ENCODE results near the gene MYT1. TPM values are rescaled to one million over a fixed set of nuclear protein-coding genes. Genes with fewer than 3 reads are reported as not detected.

Gene MYT1
- polyA plus RNA-seq, 1 experiment, result not detected

DNA sequence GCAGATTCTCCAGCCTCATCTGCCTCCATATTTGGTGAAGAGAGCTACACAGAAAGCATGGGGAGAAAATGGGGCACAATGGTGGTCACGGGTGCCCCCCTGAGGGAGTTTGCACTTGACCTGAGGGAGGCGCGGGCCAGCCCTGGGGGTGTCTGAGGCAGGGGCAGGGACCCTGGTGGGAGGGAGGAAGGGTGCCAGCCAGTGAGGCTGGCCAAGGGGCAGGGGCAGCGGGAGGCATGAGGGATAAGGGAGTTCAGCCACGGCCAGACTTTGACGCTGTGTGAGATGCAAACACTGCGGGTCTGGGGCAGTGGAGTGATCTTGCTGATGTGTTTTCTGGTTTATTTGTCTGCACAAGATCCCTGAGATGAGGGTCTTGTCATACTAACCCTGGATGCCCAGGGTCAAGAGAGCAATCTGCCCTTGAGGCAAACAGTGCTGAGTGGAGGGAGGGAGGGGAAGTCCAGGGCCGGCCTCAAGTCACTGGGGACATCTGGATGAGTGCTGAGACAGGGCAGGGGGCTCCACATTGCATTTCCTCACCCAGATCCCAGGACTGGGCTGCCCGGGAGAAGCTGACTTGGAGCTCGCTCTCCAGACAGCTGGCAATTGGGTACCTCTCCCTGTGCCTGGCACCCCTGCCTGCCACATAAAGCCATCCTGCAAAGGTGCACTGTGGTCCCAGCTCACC is 82.5 kb downstream of the MYT1 start:
- ChIA-PET CTCF (no interaction called here), POLR2A (no interaction called here)
- TF ChIP-seq, protein P1, sequence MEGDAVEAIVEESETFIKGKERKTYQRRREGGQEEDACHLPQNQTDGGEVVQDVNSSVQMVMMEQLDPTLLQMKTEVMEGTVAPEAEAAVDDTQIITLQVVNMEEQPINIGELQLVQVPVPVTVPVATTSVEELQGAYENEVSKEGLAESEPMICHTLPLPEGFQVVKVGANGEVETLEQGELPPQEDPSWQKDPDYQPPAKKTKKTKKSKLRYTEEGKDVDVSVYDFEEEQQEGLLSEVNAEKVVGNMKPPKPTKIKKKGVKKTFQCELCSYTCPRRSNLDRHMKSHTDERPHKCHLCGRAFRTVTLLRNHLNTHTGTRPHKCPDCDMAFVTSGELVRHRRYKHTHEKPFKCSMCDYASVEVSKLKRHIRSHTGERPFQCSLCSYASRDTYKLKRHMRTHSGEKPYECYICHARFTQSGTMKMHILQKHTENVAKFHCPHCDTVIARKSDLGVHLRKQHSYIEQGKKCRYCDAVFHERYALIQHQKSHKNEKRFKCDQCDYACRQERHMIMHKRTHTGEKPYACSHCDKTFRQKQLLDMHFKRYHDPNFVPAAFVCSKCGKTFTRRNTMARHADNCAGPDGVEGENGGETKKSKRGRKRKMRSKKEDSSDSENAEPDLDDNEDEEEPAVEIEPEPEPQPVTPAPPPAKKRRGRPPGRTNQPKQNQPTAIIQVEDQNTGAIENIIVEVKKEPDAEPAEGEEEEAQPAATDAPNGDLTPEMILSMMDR (IDR thresholded peaks at IDR 0.05; ENCODE audit: low read depth, low read length), result no peak
- Histone ChIP-seq H3K27ac (ENCODE audit: low read depth, low read length) (no peak overlapping the region), H3K9me3 (ENCODE audit: control insufficient read depth, insufficient read depth, low read length) (no peaks in the 10 kb centered on the region; the same call in 1 of the 2 replicates), H3K4me3 (ENCODE audit: low read depth, low read length) (no peak overlapping the region), H3K27me3 (ENCODE audit: control insufficient read depth, insufficient read depth, low read length) (peaks cover 61% of the 10 kb centered on the region)
- DNase-seq (ENCODE audit: low read depth, low spot score), result no peak

DNA sequence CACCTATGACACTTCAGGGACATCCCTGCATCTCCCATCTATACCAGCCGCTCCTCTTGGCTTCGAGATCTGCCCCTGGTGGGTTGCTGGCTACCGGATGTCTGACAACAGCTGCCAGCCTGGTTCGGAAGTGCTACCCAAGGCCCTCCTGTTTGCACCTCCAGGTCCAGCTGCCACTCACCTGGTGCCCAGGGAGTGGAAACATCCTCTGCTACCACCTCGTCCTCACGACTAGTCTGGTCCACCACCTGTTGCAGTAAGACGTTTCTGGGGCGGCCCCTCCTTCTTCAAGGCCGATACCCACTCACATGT is 83.0 kb downstream of the MYT1 start:
- DNase-seq (ENCODE audit: low read depth, low spot score), result no peak
- CTCF ChIA-PET, result no interaction called here
- H3K4me3 ChIP-seq (ENCODE audit: low read depth, low read length), result no peak overlapping the region
- no peaks in the 10 kb centered on the region for H3K9me3 ChIP-seq (ENCODE audit: control insufficient read depth, insufficient read depth, low read length)
- peaks cover 57% of the 10 kb centered on the region for H3K27me3 ChIP-seq (ENCODE audit: control insufficient read depth, insufficient read depth, low read length)
- POLR2A ChIA-PET, result no interaction called here
- H3K27ac ChIP-seq (ENCODE audit: low read depth, low read length), result no peak overlapping the region
- TF ChIP-seq, protein P1 (IDR thresholded peaks at IDR 0.05; ENCODE audit: low read depth, low read length), result no peak

DNA sequence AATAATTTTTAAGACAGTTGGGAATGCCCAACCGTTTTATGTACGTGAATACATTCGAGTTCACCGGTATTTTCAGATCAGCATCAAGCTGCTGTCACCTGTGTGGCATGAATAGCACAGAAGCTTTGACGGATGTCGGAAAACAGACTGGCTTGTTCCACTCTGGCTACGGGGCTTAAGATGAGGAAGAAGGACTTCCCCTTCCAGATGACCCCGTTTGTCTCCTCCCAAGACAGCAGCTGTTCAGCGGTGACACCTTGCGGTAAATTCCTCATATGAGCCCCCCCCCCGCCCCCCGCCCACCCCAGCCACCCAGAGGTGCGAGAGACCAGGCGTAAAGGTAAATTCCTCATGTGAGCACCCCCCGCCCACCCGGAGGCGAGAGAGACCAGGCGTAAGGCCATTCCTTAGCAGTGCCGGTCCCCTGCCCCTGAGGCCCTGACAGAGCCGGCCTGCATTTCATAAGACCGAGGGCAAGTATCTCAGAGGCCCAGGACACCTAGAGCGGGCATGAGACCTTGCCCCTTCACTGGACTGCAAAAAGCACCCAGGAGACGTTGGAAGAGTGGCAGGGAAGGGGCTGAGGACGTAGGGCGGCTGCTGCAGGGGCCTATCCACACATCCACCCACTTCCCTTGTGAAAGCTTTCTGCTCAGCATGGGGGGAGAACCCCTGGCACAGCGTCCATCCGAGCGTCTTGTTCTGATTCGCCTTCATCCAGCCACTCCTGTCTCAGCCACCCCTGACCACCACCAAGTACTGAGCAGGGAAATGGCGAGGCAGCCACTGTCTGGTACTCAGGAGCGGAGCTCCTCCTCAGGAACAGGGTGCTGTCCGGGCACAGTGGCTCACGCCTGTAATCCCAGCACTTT is 84.0 kb downstream of the MYT1 start:
- Histone ChIP-seq H3K27me3 (ENCODE audit: control insufficient read depth, insufficient read depth, low read length) (peaks cover 55% of the 10 kb centered on the region), H3K9me3 (ENCODE audit: control insufficient read depth, insufficient read depth, low read length) (no peaks in the 10 kb centered on the region), H3K4me3 (ENCODE audit: low read depth, low read length) (no peak overlapping the region), H3K27ac (ENCODE audit: low read depth, low read length) (no peak overlapping the region)
- DNase-seq (ENCODE audit: low read depth, low spot score), result no peak
- ChIA-PET POLR2A (no interaction called here), CTCF (no interaction called here)
- TF ChIP-seq, protein P1 (IDR thresholded peaks at IDR 0.05; ENCODE audit: low read depth, low read length), result no peak

DNA sequence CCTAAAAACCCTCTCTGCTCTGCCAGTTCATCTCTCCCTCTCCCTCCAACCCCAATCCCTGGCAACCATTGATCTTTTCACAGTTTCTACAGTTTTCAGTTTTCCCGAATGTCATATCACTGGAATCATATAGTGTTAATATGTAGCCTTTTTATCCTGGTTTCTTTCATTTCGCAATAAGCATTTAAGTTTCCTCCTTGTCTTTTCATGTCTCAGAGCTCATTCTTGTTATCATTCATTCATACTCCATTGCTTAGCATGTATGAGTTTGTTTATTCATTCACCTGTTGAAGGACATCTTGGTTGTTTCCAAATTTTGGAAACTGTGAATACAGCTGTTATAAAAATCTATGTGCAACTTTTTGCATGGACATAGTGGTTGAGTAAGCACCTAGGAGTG is 85.8 kb downstream of the MYT1 start:
- no peak for DNase-seq (ENCODE audit: low read depth, low spot score)
- Histone ChIP-seq H3K27me3 (ENCODE audit: control insufficient read depth, insufficient read depth, low read length) (peaks cover 42% of the 10 kb centered on the region), H3K9me3 (ENCODE audit: control insufficient read depth, insufficient read depth, low read length) (no peaks in the 10 kb centered on the region), H3K27ac (ENCODE audit: low read depth, low read length) (no peak overlapping the region), H3K4me3 (ENCODE audit: low read depth, low read length) (no peak overlapping the region)
- CTCF ChIA-PET, result interaction anchor here (0.8 to 1.0 kb wide), 2 partner anchors 26 to 211 kb away, joined by 3 to 4 read pairs; no protein-coding TSS in a partner anchor
- TF ChIP-seq, protein P1 (IDR thresholded peaks at IDR 0.05; ENCODE audit: low read depth, low read length), result no peak
- POLR2A ChIA-PET, result no interaction called here

DNA sequence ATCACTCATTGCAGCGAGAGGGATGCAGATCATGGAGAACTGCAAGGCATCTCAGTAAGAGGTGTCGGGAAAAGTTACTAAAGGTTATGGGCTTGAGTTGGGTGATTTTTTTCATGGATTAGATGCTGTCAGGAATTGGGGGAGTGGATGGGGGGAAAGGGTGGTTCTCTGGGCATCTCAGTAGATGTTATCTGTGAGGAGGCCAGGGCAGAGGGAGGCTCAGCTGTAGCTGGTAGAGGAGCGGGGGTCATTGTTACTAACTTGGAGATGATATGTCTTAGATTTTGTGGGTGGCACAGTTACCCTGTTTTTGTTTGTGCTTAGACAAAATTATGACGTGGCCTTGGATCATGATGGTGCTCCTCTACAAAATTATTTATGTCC is 88.7 kb downstream of the MYT1 start:
- Histone ChIP-seq H3K27me3 (ENCODE audit: control insufficient read depth, insufficient read depth, low read length) (peaks cover 16% of the 10 kb centered on the region), H3K27ac (ENCODE audit: low read depth, low read length) (no peak overlapping the region), H3K9me3 (ENCODE audit: control insufficient read depth, insufficient read depth, low read length) (no peaks in the 10 kb centered on the region; the same call in 1 of the 2 replicates), H3K4me3 (ENCODE audit: low read depth, low read length) (no peak overlapping the region)
- no peak for DNase-seq (ENCODE audit: low read depth, low spot score)
- TF ChIP-seq, protein P1 (IDR thresholded peaks at IDR 0.05; ENCODE audit: low read depth, low read length), result no peak
- ChIA-PET POLR2A (no interaction called here), CTCF (no interaction called here)

Measured in AG04450 (cell line).